Panc1 (cell line): ENCODE results near the gene SYT14. TPM values are rescaled to one million over a fixed set of nuclear protein-coding genes. Genes with fewer than 3 reads are reported as not detected.

ENCODE experiments used
- ATAC-seq: fragments of 200-7000 bp; cut with Tn5 transposase; 2 replicates; pipeline ENCODE4 v1.9.1; 2020; ENCODE audit warnings: mild to moderate bottlenecking, moderate library complexity
- BruUV-seq: library from RNA; stranded (reverse); fragments of 400-500 nt; replicated peaks from 2 replicates; lab custom pipeline; 2021; lab: Mats Ljungman, UMichigan
- CTCF ChIA-PET: fragments of 300-600 bp; sonication (Branson Sonifier 250); formaldehyde crosslinking; loops from one replicate; lab custom pipeline; 2022; ENCODE audit warnings: antibody characterized with exemption; lab: Charles Lee
- POLR2A ChIA-PET: fragments of 300-600 bp; sonication (Branson Sonifier 250); formaldehyde crosslinking; loops from one replicate; lab custom pipeline; 2022; ENCODE audit warnings: antibody characterized with exemption; lab: Charles Lee
- DNase-seq: peaks from one replicate; pipeline ENCODE4 v3.0.0-alpha.2; 2010; ENCODE audit warnings: low read depth, low spot score
- H3K27ac ChIP-seq: 2 replicates; pipeline ENCODE4 v1.5.1; 2011; ENCODE audit warnings: mild to moderate bottlenecking, low read length, inconsistent platforms
- H3K27me3 ChIP-seq: fragments of 200-500 bp; sonication (Bioruptor generic); 2 replicates; pipeline ENCODE4 v1.6.0; 2014; ENCODE audit warnings: low read length, inconsistent platforms; ENCODE audit not compliant: control insufficient read depth, insufficient read depth
- H3K36me3 ChIP-seq: fragments of 200-500 bp; sonication (Bioruptor generic); 2 replicates; pipeline ENCODE4 v1.5.1; 2014; ENCODE audit warnings: inconsistent platforms, mild to moderate bottlenecking, low read length, moderate library complexity; ENCODE audit not compliant: control insufficient read depth, insufficient read depth
- H3K4me1 ChIP-seq: 2 replicates; pipeline ENCODE4 v1.5.1; 2011; ENCODE audit warnings: inconsistent platforms, mild to moderate bottlenecking, low read length, moderate library complexity; ENCODE audit not compliant: control insufficient read depth, insufficient read depth
- H3K4me3 ChIP-seq, 2 experiments: 2 replicates each; pipeline ENCODE4 v1.5.1; 2011 to 2012; ENCODE audit warnings: low read depth in 2 of 2, low read length in 2 of 2, mild to moderate bottlenecking in 2 of 2, inconsistent platforms in 1 of 2, moderate library complexity in 1 of 2
- H3K9me3 ChIP-seq: fragments of 200-500 bp; sonication (Bioruptor generic); 2 replicates; pipeline ENCODE4 v1.5.1; 2014; ENCODE audit warnings: low read depth, mild to moderate bottlenecking, inconsistent platforms, low read length, moderate library complexity; ENCODE audit not compliant: control insufficient read depth, insufficient read depth
- CTCF ChIP-seq: fragments of 450-650 bp; IDR thresholded peaks from 2 replicates; pipeline ENCODE4 v1.5.1; 2017; ENCODE audit warnings: mild to moderate bottlenecking
- POLR2AphosphoS5 ChIP-seq: IDR thresholded peaks from 2 replicates; pipeline ENCODE4 v1.6.1; 2012; ENCODE audit warnings: mild to moderate bottlenecking, low read depth, low read length, moderate library complexity
- SIN3A ChIP-seq: IDR thresholded peaks from 2 replicates; pipeline ENCODE4 v1.6.1; 2012; ENCODE audit warnings: low read depth, mild to moderate bottlenecking, low read length, moderate library complexity, borderline replicate concordance; ENCODE audit not compliant: insufficient read depth
- TCF7L2 ChIP-seq: IDR thresholded peaks from 2 replicates; pipeline ENCODE4 v1.6.1; 2011; ENCODE audit warnings: mild to moderate bottlenecking, low read depth, low read length, inconsistent platforms
- in situ Hi-C: cut with HindIII; loops from 2 replicates; pipeline ENCODE4 v1.10.0; 2016; ENCODE audit warnings: low sequenced_read_pairs, low pct_unique_long_range_greater_than_20kb
- intact Hi-C: fragments of 100-400 bp; cut with micrococcal nuclease; formaldehyde crosslinking; loops from one replicate; pipeline ENCODE4 v1.10.0; 2022; ENCODE audit not compliant: unreplicated experiment
- total RNA-seq: library from RNA; stranded (reverse); gene quantifications from one replicate; pipeline ENCODE4 v1.2.1, GENCODE V29; 2021; ENCODE audit not compliant: unreplicated experiment
- TF ChIP-seq, protein P1 (sequence below), 2 experiments: IDR thresholded peaks; 2 replicates each; pipeline ENCODE4 v1.6.1; 2011 to 2012; ENCODE audit warnings: low read depth in 2 of 2, control low read depth in 1 of 2, low read length in 1 of 2, mild to moderate bottlenecking in 1 of 2, moderate library complexity in 1 of 2; ENCODE audit not compliant: insufficient read depth in 1 of 2

Gene SYT14
- total RNA-seq, 1 experiment from 2014 or later: not detected

- POLR2A ChIA-PET: no interaction called here
- CTCF ChIA-PET: no interaction called here
- no peak for TF ChIP-seq SIN3A
- ATAC-seq: no peak
- H3K36me3 ChIP-seq: no peaks in the 10 kb centered on the region
- in situ Hi-C loops: no loop called here
- no peak overlapping the region for H3K27ac ChIP-seq
- no peak for DNase-seq
- no peaks in the 10 kb centered on the region for H3K9me3 ChIP-seq
- no TSS peak for BruUV-seq
- intact Hi-C loops: no loop called here
- H3K4me3 ChIP-seq: no peak overlapping the region
- H3K4me1 ChIP-seq: no peaks in the 10 kb centered on the region
- H3K27me3 ChIP-seq: no peaks in the 10 kb centered on the region
Measured at GRCh38 chr1:210217482-210217881, 279.5 kb downstream of the SYT14 start.

- ChIA-PET CTCF (no interaction called here), POLR2A (no interaction called here)
- in situ Hi-C loops: no loop called here
- Histone ChIP-seq H3K27me3 (no peaks in the 10 kb centered on the region), H3K36me3 (no peaks in the 10 kb centered on the region), H3K27ac (no peak overlapping the region), H3K9me3 (no peaks in the 10 kb centered on the region), H3K4me3 (no peak overlapping the region), H3K4me1 (no peaks in the 10 kb centered on the region)
- ATAC-seq: no peak
- intact Hi-C loops: no loop called here
- BruUV-seq: no TSS peak
- DNase-seq: no peak
- TF ChIP-seq SIN3A (no peak), TCF7L2 (no peak), POLR2AphosphoS5 (no peak), CTCF (no peak)
- TF ChIP-seq, protein P1, sequence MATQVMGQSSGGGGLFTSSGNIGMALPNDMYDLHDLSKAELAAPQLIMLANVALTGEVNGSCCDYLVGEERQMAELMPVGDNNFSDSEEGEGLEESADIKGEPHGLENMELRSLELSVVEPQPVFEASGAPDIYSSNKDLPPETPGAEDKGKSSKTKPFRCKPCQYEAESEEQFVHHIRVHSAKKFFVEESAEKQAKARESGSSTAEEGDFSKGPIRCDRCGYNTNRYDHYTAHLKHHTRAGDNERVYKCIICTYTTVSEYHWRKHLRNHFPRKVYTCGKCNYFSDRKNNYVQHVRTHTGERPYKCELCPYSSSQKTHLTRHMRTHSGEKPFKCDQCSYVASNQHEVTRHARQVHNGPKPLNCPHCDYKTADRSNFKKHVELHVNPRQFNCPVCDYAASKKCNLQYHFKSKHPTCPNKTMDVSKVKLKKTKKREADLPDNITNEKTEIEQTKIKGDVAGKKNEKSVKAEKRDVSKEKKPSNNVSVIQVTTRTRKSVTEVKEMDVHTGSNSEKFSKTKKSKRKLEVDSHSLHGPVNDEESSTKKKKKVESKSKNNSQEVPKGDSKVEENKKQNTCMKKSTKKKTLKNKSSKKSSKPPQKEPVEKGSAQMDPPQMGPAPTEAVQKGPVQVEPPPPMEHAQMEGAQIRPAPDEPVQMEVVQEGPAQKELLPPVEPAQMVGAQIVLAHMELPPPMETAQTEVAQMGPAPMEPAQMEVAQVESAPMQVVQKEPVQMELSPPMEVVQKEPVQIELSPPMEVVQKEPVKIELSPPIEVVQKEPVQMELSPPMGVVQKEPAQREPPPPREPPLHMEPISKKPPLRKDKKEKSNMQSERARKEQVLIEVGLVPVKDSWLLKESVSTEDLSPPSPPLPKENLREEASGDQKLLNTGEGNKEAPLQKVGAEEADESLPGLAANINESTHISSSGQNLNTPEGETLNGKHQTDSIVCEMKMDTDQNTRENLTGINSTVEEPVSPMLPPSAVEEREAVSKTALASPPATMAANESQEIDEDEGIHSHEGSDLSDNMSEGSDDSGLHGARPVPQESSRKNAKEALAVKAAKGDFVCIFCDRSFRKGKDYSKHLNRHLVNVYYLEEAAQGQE (IDR thresholded peaks at IDR 0.05; ENCODE audit: insufficient read depth in 1 of 2, low read depth in 2 of 2, low read length in 1 of 2): no peak
Measured at GRCh38 chr1:210218047-210218446, 280.0 kb downstream of the SYT14 start.

Other genes starting within 250 kb of the SYT14 start
- gene HSD11B1, start 233.4 kb upstream of the SYT14 start, total RNA-seq: not detected
- 0.67 TPM for gene TRAF3IP3, start 182.2 kb upstream of the SYT14 start, total RNA-seq
- gene C1orf74, start 153.7 kb upstream of the SYT14 start, total RNA-seq: 1.7 TPM
- 0.64 TPM for gene IRF6, start 132.1 kb upstream of the SYT14 start, total RNA-seq
- gene UTP25, start 110.2 kb upstream of the SYT14 start, total RNA-seq: 9.5 TPM